DMS53 (cell line): Measurements from ENCODE around the gene CCL18.
A peak's percentile ranks its signal among the peaks of the same experiment; 100 is the strongest.
"Not testable (repeated sequence)": the region's sequence is repeated elsewhere in the genome, so short reads cannot be mapped to it uniquely, and the experiment has no call there.

ENCODE experiments used
- DNase-seq: peaks from one replicate; lab custom pipeline; 2025; lab: John Stamatoyannopoulos, UW

Gene CCL18

DNA sequence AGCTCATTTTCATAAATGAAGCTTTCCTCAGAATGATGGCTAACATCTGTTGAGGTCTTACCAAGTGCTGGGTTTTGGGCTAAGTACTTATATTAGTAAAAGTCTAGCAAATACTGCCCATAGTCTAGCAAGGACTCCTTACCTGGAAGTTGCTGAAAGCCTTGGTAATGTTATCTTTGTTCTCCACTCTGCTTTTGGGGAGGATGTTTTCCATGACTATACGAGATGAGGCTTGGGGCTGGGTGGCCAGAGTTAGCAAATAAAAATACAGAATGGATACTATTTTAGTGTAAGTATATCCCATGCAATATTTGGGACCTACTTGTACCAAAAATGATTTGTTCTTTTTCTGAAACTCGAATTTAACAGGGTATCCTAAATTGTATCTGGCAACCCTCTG, 7.7 kb downstream of the CCL18 start:
- no peak for DNase-seq

DNA sequence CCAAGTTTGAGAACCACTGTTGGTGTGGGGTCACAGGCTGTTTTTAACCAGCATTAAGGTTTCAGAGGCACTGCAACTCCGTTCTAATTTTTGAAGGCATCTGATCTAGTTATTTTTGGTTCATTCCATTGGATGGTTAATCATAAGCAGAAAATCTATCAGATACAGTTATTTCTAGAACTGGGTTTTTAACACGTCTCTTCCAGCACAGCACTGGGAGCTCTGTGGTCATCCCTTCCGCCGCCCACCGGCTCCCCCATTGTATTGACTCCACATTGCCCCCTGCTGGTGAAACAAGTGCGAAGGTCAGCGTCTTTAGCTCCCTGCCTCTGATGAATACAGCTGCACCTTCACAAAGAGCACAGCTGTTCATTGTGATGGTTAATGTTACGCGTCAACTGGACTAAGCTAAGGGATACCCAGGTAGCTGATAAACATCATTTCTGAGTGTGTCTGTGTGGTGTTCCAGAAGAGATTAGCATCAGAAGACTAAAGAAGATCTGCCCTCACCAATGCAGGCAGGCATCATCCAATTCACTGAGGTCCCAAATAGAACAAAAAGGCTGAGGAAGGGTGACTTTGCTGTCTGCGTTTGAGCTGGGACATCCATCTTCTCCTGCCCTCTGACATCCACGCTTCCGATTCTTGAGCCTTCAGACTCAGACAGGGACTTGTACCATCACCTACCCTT, 8.5 kb downstream of the CCL18 start:
- DNase-seq = peak; percentile 56

DNA sequence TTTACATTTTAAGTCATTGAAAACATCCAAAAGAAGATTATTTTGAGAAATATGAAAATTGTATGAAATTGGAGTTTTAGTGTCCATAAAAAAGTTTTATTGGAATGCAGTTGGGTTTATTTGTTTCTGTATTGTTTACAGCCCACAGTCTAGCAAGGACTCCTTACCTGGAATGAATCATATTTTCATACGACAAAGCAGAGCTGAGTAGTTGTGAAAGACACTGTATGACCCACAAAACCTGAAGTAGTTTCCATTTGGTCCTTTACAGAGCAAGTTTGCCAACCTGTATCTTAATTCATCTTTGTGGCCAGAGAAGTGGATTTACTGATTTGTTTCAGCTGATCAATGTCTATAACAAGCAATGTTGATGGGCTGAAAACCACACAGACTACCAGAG, 10.3 kb downstream of the CCL18 start:
- DNase-seq = no peak

DNA sequence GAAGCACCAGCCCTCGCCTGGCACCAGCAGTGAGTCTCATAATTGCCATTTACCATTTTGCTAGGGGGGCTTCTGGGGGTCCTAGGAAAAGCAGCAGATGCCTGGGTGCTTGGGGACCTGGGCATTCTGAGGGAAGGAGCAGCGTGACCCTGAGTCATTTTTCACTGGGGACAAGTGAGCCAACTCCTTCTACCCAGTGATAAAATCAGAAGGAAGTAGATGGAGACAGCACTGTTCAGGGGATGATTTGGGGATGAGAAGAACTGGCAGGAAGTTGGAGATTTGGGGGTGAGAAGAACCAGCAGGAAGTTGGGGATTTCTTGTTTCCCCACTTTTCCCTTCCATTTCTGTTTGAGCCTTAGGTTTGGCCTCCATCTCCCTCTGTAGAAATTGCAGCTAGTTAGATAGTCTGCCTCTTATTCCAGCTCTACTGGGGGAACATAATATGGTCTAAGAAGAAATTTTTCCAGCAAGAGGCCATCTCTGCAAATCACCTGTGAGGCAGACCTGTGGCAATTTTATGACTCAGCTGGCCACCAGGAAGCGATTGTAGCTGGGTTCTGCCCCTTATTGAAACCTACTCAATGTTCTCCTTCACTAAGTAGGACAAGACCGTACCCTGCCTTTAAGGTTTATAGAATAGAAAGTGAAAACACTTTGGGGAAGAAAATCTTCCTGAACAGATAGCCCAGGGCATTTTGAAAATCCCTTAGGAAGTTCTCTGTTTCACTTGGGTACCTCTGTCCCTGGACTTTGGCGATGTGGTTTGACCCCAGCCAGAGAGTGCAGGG, 17.8 kb downstream of the CCL18 start:
- DNase-seq = not testable (repeated sequence)

DNA sequence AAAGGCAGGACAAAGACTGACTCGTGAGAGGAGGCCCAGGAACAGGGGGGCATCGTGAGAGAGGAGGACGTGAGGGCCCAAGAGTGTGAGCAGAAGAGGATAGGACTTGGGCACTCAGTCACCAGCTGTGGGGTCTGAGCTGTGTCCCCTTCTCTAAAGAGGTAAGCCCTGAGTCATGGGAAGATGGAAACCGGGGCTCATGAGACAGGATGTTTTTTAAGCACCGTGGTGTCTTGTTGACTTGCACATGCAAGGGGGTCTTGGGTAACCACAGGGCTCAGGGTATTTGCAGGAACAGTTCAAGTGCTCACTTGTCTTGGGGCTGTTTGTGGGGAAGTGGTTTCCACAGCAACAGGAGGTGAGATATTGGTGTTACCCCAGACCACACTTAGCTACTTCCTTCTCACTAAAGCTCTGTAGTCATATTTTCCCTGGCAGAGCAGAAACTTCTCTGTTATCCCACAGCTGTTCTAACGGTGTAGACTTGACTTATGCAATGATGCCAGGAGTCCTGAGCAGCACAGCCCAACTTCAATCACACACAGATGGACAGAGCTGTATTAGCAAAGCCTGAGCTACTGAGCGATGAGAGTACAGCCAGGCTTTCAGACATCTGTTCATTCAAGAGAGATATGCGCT, 18.5 kb downstream of the CCL18 start:
- DNase-seq = not testable (repeated sequence)

- not testable (repeated sequence) for DNase-seq
Measured at GRCh38 chr17:36083691-36084090, 19.6 kb downstream of the CCL18 start.

DNA sequence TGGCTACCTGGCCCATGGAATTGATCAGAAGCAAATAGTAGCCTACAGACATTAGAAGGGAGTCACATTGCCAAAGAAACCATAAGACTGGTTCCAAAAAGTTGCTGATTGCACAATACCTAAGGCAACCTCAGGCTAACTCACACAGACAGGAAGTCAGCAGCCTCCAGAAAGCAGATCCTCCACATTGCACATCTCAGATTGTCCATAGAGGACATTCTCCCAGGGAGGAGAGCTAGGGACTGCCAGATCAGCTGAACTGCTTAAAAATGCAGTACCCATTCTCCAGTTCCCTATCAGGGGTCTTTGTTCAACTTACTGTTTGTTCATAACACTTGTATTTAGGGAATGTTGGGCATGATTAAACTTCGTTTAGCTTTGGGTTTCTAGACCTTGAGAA, 21.7 kb downstream of the CCL18 start:
- DNase-seq = no peak

GRCh38 chr17:36086791-36087190, 22.7 kb downstream of the CCL18 start:
- DNase-seq = no peak

GRCh38 chr17:36087471-36087870, 23.4 kb downstream of the CCL18 start:
- DNase-seq = not testable (repeated sequence)

DNA sequence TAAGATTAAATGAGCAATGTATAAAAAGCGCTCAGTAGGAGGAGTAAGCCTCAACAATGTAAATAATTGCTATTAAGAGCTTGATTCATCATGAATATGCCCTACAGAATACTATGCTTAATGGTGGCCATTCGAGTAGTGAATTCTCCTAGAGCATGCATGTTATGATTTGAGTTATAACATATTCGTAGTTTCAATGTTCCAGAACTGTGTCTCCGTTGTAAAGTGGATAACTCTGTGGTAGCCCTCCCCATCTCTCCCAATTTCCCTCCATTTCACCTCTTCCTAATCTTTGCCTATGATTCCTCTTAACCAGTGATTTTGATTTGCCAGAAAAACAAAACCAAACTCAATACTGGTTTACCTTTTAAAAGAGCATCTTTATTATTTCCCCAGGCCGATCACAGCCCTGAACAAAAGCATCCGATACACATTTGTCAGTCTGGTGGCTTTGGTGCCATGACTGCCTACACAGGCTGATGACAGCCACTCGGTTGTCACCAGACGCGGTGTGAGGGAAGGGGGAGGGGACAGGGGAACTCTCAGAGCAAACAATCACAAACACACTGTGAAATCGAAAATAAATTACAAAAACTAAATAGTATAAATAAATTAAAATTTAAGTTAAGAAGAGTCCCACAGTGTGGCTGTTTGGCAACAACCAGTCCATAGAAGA, 24.0 kb downstream of the CCL18 start:
- DNase-seq = not testable (repeated sequence)

DNA sequence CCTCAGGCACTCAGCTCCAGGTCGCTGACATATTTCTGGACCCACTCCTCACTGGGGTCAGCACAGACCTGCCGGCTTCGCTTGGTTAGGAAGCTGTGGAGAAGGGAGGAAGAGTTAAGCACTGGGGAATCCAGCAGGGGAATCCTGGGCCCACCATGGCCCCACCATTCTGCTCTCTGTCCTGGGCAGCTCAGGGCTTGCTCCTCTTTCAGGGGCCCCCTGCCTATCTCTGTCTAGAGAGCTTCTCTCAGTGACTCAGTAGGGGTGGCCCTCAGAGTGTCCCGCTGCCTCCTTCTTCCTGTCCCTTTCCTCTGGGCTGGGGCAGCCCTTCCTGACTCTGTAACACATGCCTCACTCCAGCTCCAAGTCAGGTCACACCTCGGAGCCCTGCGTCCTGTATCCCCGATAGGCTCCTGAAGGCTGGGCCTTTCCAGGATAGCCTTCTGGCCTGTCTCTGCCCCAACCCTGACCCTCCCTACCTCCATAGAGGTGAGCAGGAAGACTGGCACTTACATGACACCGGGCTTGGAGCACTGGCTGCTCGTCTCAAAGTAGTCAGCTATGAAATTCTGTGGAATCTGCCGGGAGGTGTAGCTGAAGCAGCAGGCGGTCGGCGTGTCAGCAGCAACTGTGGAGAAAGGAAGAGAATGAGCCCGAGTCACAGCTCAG, 24.7 kb downstream of the CCL18 start:
- DNase-seq = no peak

GRCh38 chr17:36089339-36089865, 25.3 kb downstream of the CCL18 start:
- DNase-seq = no peak

DNA sequence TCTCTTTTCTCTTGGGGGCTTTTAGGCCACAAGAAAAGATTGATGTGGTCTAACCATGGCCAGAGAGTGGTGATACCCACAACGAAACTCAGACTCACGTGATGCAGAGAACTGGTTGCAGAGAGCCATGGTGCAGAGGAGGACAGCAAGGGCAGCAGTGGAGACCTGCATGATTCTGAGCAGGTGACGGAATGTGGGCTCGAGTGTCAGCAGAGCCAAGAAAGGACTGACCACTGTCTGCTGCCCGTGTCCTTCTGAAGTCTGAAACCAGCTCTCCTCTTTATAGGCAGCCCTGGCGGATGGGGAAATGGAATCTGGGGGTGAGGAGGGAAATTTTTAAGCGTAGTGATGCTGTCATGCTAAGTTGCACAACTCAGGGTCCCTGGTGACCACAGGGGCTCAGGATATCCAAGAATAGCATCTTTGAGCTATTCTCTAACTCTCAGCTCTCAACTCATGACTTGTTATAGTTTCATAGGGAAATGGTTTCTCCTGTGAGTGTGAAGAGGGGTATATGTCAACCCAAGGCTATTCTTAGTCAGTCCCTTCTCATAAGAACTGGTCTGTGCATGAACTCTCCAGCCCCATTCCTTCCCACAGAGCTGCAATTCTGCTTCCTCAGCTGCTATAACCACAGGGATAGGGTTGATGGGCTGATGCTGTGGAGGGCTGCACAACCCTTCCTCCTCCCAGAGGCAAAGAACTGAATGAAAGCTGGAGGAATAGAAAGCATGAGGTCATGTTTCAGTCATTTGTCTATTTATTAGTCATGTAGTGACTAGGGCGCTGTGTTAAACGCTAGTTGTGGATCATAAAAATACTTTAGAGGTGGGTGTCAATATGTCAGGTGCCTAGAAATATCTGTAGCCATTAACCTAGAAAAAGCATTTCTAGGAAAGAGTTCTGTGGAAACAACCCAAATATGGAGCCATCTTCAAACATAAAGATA, 26.1 kb downstream of the CCL18 start, which contains the start of gene CCL3:
Gene CCL3 (minus strand): TSS at position 256 of the 949 bp plus-strand sequence. CDS start 85 bp downstream, at position 171.
- no peak for DNase-seq

DNA sequence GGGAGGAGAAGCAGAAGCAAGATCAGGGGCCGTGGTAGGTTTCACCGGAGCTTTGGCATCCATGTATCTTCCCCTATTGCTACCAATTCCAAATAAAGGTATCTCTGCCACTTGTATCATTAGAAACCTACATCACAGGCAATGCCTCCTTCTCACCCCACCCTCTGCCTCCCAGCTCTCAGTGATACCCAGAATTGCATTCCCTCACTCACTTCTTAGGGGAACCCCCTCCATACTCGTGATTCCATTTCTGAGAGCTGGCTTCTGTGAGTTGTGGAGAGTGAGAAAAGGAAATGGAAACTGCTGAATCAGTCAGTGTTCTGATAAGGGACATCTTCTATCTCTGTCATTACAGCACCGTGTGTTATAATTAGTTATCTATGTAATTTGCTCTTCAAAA, 28.2 kb downstream of the CCL18 start:
- no peak for DNase-seq

GRCh38 chr17:36092715-36093114, 28.6 kb downstream of the CCL18 start:
- DNase-seq = not testable (repeated sequence)

- no peak for DNase-seq
Measured at GRCh38 chr17:36094232-36094631, 30.2 kb downstream of the CCL18 start.

- DNase-seq = no peak
Measured at GRCh38 chr17:36094746-36095145, 30.7 kb downstream of the CCL18 start.

GRCh38 chr17:36095992-36096391, 31.9 kb downstream of the CCL18 start:
- DNase-seq = no peak

DNA sequence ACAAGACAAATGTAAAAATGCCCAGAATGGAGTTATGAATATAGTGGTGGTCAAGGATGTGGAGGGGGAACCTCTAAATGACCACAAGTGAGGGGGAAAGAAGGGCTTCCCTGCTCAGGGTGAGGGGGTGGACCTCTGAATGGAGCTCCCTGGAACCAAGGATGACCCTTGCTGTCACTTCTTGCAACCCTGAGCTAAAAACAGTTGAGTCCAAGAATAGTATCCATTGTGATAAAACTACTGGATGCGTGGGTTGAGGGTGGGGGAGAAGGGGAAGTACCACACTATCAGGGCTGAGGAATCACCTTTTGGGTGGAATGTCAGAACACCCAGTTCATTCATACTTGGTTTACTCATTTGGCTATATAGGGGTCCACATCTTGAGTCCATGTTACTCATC, 34.9 kb downstream of the CCL18 start:
- DNase-seq = not testable (repeated sequence)

DNA sequence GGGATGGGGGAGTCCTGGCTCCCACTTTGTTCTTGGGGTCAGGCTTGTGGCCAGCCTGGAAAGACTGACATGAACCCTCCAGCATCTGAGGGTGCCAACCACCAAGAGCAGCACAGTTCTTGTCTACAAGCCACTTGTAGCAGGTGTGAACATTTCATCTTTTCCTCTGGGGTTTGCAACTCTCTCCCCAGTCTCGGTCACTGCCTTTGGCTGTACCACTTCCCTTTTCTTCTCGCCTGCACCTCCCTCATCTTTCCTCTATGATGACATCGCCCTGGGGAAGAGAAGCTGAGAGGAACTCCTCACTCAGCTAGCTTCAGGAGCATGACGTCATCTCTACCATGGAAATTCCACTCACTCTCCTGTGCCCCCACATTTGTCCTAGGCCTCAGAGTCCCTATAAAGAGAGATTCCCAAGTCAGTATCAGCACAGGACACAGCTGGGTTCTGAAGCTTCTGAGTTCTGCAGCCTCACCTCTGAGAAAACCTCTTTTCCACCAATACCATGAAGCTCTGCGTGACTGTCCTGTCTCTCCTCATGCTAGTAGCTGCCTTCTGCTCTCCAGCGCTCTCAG, 39.4 kb downstream of the CCL18 start, which contains the start of gene CCL4:
Gene CCL4 (plus strand): TSS at position 427 of the 575 bp plus-strand sequence. CDS start 79 bp downstream, at position 506.
- DNase-seq = not testable (repeated sequence)
